Activated T-helper 9 cell treated with anti-CD3 and anti-CD28 coated beads, Interleukin-2, amount 50 U/mL, for 16 hours (primary cell): ENCODE results near the gene ZFHX2.

Experiments
- DNase-seq: peaks from one replicate; pipeline ENCODE4 v3.0.0-alpha.2; 2020; ENCODE audit warnings: low read depth

The ZFHX2 gene

DNA sequence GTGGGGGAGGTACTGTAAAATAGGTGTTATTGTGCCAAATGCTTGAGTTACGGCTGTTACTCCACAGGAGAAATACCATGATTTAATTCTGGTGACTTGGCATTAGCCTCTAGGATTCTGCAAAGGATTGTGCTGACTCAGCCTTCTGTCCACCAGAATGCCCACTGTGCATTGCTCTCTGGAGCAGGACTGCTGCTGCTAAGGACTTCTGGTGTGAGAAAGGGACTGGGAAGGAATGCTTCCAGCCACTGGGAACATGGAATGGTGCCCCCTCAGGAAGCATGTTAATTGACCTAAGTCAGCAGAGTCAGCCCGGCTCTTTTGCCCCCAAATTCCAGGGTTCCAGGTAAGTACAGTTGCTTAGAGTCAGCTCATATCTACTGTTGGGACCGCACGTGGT lies 32.9 kb downstream of the ZFHX2 start:
- DNase-seq, result no peak

DNA sequence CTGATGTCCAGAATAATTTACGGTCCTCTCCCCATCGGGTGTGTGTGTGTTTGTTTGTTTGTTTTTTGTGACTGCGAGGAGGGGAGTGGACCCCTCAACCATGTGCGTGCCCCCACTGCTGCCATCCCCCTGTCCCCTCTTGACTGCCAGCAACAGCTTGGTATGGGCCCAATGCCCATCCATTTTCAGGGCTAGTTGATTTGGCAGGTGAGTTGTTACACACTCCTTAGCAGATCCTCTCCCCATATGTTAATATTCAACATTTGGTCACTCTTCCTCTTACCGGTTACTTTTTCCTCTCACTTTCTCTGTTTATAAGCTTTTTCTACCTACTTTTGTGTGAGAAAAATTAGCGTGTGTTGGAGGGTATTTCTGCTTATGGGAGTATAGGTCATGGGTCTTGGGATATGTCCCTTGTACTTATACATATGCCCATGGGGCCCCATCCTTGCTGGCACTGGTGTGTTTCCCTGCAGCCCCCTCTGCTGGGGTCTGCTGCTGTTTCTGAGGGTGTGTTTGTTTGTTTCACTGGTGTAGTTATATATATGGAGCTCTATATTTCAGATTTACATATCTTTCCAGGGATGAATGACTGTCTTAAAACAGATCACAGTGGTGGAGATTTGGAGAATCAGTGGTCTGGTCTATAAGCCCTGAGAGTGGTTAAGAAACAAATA lies 33.8 kb downstream of the ZFHX2 start:
- no peak for DNase-seq

DNA sequence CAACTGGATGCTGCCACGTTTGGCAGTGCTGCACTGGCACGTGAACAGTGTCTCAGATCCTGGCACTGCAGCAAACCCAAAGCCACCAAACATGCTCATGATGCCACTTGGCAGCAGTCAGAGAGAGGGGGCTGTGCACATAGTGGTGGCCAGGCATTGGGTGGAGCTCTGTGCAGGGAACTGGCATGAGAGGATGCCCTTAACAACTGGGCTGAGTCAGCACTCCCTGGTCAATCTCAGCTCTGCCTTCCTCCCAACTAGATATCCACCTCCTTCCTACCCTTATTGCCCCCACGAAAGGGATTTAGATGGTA lies 37.0 kb downstream of the ZFHX2 start:
- DNase-seq, result no peak

DNA sequence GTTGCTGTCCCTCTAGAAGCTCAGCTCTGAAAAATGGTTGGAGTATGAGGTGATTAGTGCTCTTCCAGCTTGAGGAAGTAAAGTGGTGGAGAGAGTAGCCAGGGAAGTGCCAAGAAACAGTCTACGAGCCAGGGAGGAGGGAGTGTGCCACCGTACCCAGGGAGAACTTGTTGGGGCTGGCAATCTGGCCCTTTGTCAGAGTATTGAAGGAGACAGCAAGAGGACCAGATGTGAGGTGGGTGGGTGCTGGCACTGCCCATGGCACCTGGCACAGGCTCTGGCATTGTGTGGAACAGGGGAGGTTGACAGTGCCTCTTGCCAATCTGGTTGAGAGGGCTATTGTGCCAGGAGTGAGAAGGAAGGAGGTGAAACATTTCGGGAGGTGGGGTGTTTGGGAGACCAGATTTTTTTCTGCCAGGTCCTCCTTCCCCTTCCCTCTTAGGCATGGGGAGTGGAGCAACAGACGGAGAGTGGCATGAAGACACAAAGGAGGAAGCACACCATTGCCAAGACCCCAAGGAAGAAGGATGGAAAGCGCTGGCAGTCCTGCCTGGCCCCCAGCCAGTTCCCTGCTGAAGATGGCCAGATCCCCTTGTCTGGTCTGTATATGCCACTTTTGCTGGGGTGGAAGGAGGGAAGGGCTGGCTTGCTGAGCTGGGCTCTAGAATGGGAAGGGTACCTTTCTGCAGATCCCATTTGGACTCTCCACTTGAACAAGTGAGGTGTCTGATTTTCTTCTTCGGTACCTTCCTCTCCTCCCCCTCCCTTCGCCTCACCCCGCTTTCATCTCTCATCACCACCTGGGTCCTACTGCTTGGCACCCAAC lies 37.5 kb downstream of the ZFHX2 start:
- no peak for DNase-seq

DNA sequence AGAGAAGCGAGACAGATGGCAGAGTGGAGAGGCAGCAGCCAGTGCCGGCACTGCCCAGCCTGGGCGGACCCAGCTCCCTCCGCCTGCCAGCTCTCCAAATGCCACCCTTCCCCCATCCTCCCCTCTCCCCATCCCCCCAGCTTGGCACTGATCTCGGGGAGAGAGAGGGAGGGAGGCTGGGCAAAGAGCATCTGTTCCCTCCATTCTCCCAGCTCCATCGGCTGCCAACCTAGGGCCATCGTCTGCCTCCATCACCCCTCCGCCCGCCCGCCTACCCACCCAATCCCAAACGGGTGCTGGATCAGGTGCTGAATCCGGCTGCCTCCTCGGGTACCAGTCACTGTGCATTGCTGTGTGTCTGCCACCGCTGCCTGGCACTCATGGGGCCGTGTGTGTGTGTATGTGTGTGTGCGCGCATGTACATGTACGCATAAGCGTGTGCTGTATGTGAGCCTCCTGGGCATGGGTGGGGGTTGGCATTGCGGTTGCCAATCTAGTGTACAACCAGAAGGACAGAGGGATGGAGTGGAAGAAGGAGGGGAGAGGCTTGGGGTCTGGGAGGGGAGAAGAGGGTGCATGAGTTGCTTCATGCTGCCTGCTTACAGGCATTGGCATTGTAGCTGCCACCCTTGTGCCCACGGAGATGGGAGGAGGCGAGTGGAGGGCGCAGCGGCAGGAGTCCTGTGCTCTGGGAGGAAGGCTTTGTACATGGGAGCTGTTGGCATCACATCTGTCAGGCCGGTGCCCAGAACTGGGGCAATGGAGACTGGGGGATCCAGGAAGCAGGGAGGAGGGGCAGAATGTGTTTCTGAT lies 38.4 kb downstream of the ZFHX2 start:
- no peak for DNase-seq

DNA sequence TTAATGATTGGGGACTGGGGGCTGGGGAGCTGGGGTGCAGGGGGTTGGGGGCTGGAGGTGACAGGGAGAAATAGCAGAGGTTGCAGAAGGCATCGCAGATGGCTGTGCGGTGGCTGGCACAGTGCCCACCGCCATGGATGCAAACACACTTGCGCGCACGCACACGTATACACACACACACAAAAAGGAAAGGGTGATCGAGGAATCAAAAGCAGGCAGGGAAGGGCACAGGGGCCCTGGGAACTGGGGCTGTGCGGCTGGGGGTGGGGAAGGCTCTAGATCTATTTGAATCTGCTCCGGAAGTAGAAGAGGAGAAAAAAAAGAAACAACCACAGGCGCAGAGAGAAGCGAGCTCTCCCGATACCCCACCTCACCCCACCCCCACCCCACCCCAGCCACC lies 39.4 kb downstream of the ZFHX2 start:
- DNase-seq, result no peak

DNA sequence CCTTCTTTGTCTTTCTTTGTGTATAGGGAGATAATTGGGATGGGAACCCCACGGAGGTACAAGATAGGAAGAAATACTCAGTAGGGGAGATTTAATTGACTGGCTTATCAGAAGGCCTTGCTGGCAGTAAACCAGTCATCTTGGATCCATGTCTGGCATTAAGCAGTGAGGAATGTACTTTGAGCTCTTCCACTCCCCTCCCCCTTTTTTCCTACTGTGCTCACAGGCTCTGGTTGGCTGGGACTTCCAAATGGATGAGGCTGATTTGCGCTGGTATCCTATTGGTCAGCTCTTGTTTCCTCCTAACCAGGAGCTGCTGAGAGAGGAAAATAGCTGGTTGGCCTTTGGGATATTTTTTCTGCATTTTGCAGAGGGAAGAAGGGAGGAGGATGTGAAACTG lies 57.3 kb downstream of the ZFHX2 start:
- no peak for DNase-seq

DNA sequence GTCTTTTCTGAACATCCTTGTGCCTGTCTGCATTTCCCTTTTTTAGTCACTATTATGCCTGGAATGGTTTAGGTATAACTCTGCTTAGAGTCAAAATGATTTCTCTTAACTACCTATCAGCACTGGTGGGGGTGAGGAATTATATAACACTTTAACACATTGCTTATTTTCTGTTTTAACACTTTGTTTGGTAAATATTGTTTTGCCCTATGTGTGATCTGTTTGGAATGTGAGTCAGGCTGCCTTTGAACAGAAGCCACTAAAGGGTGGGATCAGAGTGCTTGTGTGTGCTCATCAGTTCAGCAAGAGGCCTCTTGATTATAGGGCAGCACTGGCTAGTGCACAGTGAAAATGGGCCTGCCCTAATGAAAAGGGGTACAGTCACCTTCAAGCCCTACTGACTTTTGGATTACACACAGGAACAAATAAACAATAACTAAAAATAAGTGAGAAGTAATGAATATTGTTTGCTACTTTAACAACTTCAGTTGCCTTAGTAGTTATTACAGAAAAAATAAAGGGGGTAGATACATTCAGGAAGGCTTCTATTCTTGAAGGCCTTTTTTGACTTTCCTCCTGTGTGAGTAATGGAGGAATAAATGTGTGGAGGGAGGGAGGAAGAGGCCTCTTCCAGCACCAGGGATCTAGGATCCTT lies 58.8 kb downstream of the ZFHX2 start:
- no peak for DNase-seq

DNA sequence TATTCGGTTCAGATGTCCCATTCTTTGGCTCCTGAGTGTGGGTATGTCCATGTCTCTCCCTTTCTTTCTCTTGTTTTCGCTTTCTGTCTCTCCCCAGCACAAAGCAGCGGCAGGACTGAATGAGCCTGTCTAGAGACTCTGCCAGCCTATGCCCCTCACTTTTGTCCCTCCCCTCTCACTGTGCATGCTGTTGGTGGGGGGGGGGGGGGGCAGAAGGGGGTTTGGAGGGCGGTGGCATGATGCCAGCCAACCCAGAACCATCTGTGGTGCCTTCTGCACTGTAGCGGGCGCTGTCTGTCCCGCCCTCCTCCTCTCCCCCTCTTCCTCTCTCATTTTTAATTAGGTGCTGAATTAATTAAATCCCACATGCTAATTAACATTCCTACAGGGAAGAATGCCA lies 64.3 kb downstream of the ZFHX2 start:
- DNase-seq, result no peak

DNA sequence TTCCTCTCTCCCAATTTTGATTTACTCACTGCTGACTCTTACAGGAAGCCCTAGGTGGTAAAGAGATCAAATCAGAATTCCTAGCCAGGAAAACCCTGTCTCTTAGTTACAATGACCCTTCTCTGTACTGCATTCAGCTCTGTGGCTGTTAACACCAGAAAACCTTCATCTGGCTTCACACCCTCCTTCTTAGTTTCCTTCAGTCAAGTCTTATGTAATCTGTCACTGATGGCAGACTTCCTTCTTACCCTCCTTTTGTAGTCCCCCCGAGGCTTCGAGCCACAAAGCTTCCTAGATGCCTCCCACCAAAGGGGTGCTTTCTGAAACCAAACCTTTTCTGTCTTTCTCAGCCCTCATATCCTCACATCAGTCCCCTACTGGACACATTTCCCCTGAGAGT lies 65.5 kb downstream of the ZFHX2 start:
- no peak for DNase-seq

DNA sequence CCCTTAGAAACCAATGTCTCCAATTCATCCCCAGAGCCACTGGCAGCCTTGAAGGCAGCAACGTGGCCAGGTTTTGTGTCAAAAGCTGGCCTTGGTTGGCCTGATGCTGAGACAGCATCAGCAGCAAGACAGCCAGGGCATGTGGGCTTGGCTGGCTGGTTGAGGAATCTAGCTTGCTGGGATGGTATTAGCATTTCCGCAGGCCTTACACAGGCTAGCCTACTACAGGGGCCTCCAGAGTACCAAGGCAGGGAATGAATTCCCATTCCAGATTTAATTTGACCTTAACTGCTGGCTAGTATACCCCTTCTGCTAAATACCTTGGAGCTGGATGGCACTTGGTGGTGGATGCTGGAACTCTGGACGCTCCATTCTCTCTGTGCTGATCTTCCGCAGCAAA lies 66.2 kb downstream of the ZFHX2 start:
- DNase-seq, result no peak

DNA sequence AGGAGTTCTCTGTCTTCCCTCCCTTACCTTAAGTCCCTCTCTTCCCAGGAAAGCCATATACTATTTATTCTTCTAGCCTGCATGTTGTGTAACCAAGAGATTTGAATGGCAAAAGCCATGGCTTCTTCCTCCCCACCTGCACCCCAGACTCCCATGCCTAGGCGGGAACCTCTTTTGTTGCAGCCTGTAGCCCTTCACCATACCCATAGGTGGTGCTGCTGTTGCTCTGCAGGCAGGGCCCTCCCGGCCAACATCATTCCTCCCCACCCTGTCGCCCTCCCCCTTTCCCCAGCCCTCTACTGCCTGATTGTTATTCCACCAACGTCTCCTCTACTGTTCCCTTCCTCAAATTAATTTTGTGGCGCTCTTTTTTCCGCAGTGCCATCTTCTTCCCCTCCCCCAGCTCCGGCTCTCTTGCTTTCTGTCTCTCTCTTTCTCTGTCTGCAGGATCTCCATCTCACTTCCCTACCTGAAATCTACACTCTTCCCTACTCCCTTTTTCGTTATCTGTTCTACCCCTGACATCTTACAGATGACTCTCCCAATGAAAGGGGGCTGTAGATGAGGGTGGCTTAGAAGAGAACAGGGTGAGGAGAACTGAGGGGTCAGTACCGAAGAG lies 68.2 kb downstream of the ZFHX2 start:
- no peak for DNase-seq

DNA sequence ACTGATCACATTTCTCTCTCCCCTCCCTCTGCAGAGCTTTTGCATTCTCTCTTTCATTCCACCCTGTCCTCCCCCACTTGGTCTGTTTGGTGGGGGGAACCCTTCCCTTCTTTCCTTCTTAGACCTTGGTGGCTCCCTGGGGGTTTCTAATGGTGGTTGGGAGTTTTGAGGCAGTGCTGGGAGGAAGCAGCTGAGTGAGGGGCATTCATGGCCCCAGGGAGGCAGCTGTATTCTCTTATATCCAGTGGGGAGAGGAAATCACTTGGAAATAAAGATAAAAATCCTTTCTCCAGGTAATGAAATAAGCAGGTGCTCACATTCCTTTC lies 68.8 kb downstream of the ZFHX2 start:
- no peak for DNase-seq

DNA sequence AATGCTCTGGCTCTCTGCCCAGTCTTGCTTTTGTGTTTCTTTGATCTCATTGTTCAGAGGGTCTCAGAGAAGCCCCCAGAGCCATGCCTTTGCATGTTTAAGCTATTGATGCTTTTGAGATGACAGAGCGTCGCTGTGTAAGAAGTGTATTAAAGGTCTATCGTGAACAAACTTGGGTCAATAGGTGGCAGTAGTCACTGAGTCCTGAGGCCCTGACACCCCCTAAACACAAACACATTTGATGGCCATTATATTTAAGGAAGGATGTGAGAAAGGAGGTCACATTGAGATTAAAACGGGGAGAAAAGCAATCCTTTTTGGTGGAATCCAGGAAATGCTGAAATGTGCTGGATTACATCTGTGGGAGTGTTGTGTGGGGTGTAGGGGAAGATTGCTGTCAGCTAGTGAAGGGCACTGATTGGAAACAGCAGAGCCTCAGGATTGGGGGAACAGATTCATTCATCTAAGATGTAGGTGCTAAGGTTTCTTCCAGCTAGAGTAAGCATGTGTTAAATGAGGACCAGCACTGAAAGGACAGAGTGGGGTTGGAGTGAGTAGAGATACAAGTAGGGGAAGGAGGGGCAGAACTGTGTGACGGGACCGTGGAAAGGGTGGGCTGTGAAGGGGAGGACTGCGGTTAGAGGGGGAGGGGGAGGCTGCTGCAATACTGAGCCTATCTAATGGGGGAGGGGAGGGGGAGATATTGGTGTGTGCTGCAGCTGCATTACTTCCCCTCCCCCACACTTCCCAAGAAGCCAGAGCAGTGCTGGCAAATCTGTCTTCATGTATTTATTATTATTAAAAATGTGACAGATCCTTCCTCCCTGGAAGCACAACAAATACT lies 69.4 kb downstream of the ZFHX2 start:
- no peak for DNase-seq

DNA sequence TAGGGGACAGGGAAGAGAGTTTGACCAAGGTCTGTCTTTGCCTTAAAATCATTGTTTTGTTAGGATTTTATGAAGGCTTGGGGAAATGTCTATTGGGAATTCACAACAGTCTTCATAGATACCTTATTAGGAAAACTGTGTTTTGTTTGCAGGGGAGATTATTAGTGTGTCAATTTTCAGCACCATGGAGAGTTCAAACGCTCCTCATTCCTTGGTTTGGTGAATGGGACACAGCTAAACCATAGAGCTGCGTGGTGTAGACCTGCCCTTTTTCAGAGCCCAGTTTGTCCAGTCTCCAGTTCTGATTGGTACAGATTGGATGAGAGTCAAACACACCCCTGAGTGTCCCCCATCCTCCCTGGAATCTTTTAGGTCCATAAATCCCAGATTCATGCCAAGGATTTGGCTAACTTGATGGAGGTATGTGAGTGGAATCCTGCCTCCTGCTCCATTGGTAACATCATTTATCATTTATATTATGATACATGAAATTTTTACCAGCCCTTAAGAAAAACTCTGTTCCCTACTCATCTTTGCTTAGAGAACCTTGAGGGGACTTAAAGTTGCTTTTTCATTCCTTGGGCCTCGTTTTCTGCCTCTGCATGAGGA lies 70.1 kb downstream of the ZFHX2 start:
- no peak for DNase-seq

DNA sequence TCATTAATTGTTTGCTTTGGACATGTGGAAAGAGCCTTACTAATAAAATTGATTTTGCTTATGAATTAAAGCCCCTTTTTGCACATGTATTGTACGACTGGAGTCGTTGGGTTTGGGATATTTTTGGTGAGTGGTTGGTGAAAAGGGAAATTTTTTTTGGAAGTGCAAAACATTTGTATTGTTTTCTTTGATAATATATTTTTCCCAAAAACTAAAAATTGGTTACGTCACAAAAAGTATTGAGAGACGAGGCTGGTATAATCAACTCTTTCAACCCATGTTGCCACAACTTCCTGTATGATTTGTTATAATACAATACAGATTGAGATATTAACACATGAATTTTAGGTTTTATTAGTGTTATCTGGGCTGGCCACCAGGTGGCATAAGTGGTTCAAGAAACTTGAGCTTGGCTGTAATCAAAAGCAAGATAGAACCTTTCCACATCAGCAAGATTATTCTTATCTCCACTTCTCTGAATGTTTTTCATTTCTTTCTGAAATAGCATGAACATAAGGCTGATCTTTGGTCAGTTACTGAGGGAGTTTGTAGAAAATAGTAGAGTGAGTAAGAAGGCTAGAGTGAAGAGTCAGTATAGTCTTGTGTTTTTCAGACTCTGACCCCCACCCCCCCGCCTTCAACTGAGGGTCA lies 73.3 kb downstream of the ZFHX2 start:
- DNase-seq, result peak; percentile 30

DNA sequence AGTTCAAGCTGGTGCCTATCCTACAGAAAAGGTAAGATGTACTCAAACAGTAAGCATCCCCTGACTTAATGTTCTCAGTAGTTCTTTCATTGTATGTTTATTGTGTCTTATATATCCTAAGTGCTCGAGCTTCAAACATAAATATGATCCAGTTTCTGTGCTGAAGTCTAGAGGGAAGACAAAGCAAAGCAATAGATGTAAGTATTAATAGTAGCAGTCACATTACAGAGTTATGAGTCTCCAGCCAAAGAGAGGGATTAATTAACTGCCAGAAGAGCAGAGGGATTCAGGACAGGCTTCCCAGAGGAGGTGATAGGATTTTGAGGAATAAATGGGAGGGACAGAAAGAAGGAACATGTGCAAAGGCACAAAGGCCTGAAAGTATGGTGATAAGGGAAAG lies 80.6 kb downstream of the ZFHX2 start:
- DNase-seq, result no peak
